BE2C (cell line): ENCODE measurements around the gene CPT1B.

Source experiments
- DNase-seq: peaks from one replicate; pipeline ENCODE4 v3.0.0-alpha.2; 2020
- H3K27me3 ChIP-seq: fragments of 250-450 bp; sonication (Bioruptor Pico); 2 replicates; pipeline ENCODE4 v1.5.1; 2020; ENCODE audit warnings: mild to moderate bottlenecking
- H3K36me3 ChIP-seq: fragments of 250-450 bp; sonication (Bioruptor Pico); 2 replicates; pipeline ENCODE4 v1.5.1; 2020; ENCODE audit warnings: mild to moderate bottlenecking
- H3K4me1 ChIP-seq: fragments of 250-450 bp; sonication (Bioruptor Pico); 2 replicates; pipeline ENCODE4 v1.5.1; 2020
- H3K4me3 ChIP-seq: 2 replicates; pipeline ENCODE4 v1.5.1; 2011; ENCODE audit warnings: low read depth, low read length
- H3K9me3 ChIP-seq: fragments of 250-450 bp; sonication (Bioruptor Pico); 2 replicates; pipeline ENCODE4 v1.5.1; 2020
- CTCF ChIP-seq: IDR thresholded peaks from 2 replicates; pipeline ENCODE4 v1.5.1; 2012; ENCODE audit warnings: mild to moderate bottlenecking, low read depth, low read length

CPT1B gene

GRCh38 chr22:50569896-50570535 is 8.2 kb downstream of the CPT1B start:
- TF ChIP-seq CTCF: no peak
- no peaks in the 10 kb centered on the region for H3K9me3 ChIP-seq
- DNase-seq: no peak
- peaks cover 7% of the 10 kb centered on the region; the same call in 1 of the 2 replicates for H3K36me3 ChIP-seq
- H3K4me1 ChIP-seq: no peaks in the 10 kb centered on the region
- no peaks in the 10 kb centered on the region for H3K27me3 ChIP-seq
- no peak overlapping the region for H3K4me3 ChIP-seq

GRCh38 chr22:50569041-50569459 is 9.2 kb downstream of the CPT1B start:
- no peak overlapping the region for H3K4me3 ChIP-seq
- H3K4me1 ChIP-seq: no peaks in the 10 kb centered on the region
- H3K36me3 ChIP-seq: peaks cover 7% of the 10 kb centered on the region; the same call in 1 of the 2 replicates
- H3K27me3 ChIP-seq: no peaks in the 10 kb centered on the region
- DNase-seq: no peak
- TF ChIP-seq CTCF: no peak
- H3K9me3 ChIP-seq: no peaks in the 10 kb centered on the region

- Histone ChIP-seq H3K36me3 (peaks cover 7% of the 10 kb centered on the region; the same call in 1 of the 2 replicates), H3K4me3 (no peak overlapping the region), H3K4me1 (no peaks in the 10 kb centered on the region), H3K27me3 (0 out of 2 replicates have a peak, but pooled peaks cover under 1% of the 10 kb centered on the region), H3K9me3 (no peaks in the 10 kb centered on the region)
- TF ChIP-seq CTCF: no peak
- no peak for DNase-seq
Observed at GRCh38 chr22:50568626-50569025, 9.6 kb downstream of the CPT1B start.

GRCh38 chr22:50567721-50568252 is 10.4 kb downstream of the CPT1B start:
- H3K36me3 ChIP-seq: peaks cover 7% of the 10 kb centered on the region; the same call in 1 of the 2 replicates
- 0 out of 2 replicates have a peak, but pooled peaks cover 4% of the 10 kb centered on the region for H3K27me3 ChIP-seq
- H3K4me1 ChIP-seq: no peaks in the 10 kb centered on the region
- no peak for DNase-seq
- TF ChIP-seq CTCF: no peak
- no peak overlapping the region for H3K4me3 ChIP-seq
- H3K9me3 ChIP-seq: no peaks in the 10 kb centered on the region

- Histone ChIP-seq H3K4me1 (no peaks in the 10 kb centered on the region), H3K4me3 (no peak overlapping the region)
Observed at GRCh38 chr22:50564289-50564688, 13.9 kb downstream of the CPT1B start.

More at GRCh38 chr22:50564289-50564688, 13.9 kb downstream of the CPT1B start:
- no peak for TF ChIP-seq CTCF
- H3K9me3 ChIP-seq: no peaks in the 10 kb centered on the region
- H3K36me3 ChIP-seq: no peaks in the 10 kb centered on the region
- no peak for DNase-seq
- 0 out of 2 replicates have a peak, but pooled peaks cover 4% of the 10 kb centered on the region for H3K27me3 ChIP-seq
